22Rv1 (cell line): ENCODE results near the gene RPGR.

Source experiments
- ZFX ChIP-seq: fragments of 450-650 bp; IDR thresholded peaks from 2 replicates; pipeline ENCODE4 v1.6.1; 2017; ENCODE audit warnings: antibody characterized with exemption, borderline replicate concordance
- TF ChIP-seq, protein P1 (sequence below): fragments of 450-650 bp; IDR thresholded peaks from 2 replicates; pipeline ENCODE4 v1.5.1; 2017; ENCODE audit warnings: mild to moderate bottlenecking

DNA sequence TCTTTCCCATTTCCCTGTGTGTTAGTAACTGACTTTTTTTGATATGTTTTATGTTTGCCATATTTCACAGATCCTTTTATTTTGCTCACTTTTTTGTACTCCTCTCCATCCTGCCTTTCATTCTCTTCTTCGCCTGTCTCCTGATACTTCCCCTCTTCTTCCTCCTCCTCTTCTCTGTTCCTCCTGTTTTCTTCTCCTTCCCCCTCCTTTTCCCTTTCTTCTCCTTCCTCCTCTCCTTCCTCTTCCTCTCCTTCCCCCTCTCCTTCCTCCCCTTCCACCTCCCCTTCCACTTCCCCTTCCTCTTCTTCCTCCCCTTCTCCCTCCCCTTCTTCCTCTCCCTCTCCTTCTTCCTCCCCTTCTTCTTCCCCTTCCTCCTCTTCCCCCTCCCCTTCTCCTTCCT lies 41.7 kb downstream of the RPGR start:
- TF ChIP-seq, protein P1, sequence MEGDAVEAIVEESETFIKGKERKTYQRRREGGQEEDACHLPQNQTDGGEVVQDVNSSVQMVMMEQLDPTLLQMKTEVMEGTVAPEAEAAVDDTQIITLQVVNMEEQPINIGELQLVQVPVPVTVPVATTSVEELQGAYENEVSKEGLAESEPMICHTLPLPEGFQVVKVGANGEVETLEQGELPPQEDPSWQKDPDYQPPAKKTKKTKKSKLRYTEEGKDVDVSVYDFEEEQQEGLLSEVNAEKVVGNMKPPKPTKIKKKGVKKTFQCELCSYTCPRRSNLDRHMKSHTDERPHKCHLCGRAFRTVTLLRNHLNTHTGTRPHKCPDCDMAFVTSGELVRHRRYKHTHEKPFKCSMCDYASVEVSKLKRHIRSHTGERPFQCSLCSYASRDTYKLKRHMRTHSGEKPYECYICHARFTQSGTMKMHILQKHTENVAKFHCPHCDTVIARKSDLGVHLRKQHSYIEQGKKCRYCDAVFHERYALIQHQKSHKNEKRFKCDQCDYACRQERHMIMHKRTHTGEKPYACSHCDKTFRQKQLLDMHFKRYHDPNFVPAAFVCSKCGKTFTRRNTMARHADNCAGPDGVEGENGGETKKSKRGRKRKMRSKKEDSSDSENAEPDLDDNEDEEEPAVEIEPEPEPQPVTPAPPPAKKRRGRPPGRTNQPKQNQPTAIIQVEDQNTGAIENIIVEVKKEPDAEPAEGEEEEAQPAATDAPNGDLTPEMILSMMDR: no peak
- TF ChIP-seq ZFX: no peak
